WTC11 (cell line): ENCODE measurements around the gene SMYD1. TPM values are rescaled to one million over a fixed set of nuclear protein-coding genes. Genes with fewer than 3 reads are reported as not detected.

Source experiments
- ATAC-seq: fragments of 200-7000 bp; cut with Tn5 transposase; 2 replicates; pipeline ENCODE4 v1.10.0; 2021; ENCODE audit warnings: mild to moderate bottlenecking, moderate library complexity
- CTCF ChIA-PET: fragments of 300-600 bp; sonication (Branson Sonifier 250); formaldehyde crosslinking; loops from one replicate; lab custom pipeline; 2021; ENCODE audit warnings: antibody characterized with exemption; lab: Charles Lee
- POLR2A ChIA-PET: fragments of 350-600 bp; sonication (Branson Sonifier 250); formaldehyde crosslinking; loops from one replicate; lab custom pipeline; 2021; ENCODE audit warnings: antibody characterized with exemption; lab: Charles Lee
- DNase-seq: peaks from one replicate; pipeline ENCODE4 v3.0.0; 2021; ENCODE audit warnings: low spot score
- H3K27ac Mint-ChIP-seq: 2 replicates; pipeline ENCODE4 v1.8.0; 2021; ENCODE audit warnings: mixed read lengths
- H3K27me3 Mint-ChIP-seq: 2 replicates; pipeline ENCODE4 v1.8.0; 2021; ENCODE audit warnings: low read depth, mild to moderate bottlenecking, moderate library complexity, mixed read lengths
- H3K36me3 Mint-ChIP-seq: 2 replicates; pipeline ENCODE4 v1.8.0; 2021; ENCODE audit warnings: mixed read lengths
- H3K4me1 Mint-ChIP-seq: 2 replicates; pipeline ENCODE4 v1.8.0; 2022; ENCODE audit warnings: mixed read lengths
- H3K4me3 Mint-ChIP-seq: 2 replicates; pipeline ENCODE4 v1.8.0; 2021; ENCODE audit warnings: mild to moderate bottlenecking, moderate library complexity, mixed read lengths
- H3K9me3 Mint-ChIP-seq: 2 replicates; pipeline ENCODE4 v1.8.0; 2021; ENCODE audit warnings: mixed read lengths
- CBFB ChIP-seq: sonication (generic); formaldehyde crosslinking; IDR thresholded peaks from 2 replicates; pipeline ENCODE4 v1.8.1; 2022; ENCODE audit warnings: mild to moderate bottlenecking, low read depth, missing genetic modification reagents
- CDX4 ChIP-seq: fragments of 250-450 bp; sonication (Bioruptor Pico); IDR thresholded peaks from 2 replicates; pipeline ENCODE4 v1.9.0; 2021; ENCODE audit warnings: moderate library complexity, mild to moderate bottlenecking, inconsistent platforms, borderline replicate concordance
- CREB1 ChIP-seq: sonication (generic); formaldehyde crosslinking; IDR thresholded peaks from 2 replicates; pipeline ENCODE4 v1.8.0; 2023; ENCODE audit warnings: mild to moderate bottlenecking, missing genetic modification reagents
- CTCF ChIP-seq: fragments of 200-600 bp; IDR thresholded peaks from 2 replicates; pipeline ENCODE4 v1.8.0; 2022; ENCODE audit warnings: antibody characterized with exemption
- ELF4 ChIP-seq: sonication (generic); formaldehyde crosslinking; IDR thresholded peaks from 2 replicates; pipeline ENCODE4 v1.8.1; 2022; ENCODE audit warnings: low read depth, mild to moderate bottlenecking, moderate library complexity, missing genetic modification reagents
- GTF2I ChIP-seq: fragments of 250-450 bp; sonication (Bioruptor Pico); conservative IDR thresholded peaks from 2 replicates; pipeline ENCODE4 v1.4.0; 2021; ENCODE audit warnings: mild to moderate bottlenecking
- HMGA2 ChIP-seq: fragments of 250-450 bp; sonication (Bioruptor Pico); IDR thresholded peaks from 2 replicates; pipeline ENCODE4 v1.4.0; 2021; ENCODE audit warnings: mild to moderate bottlenecking, moderate library complexity
- MYBL2 ChIP-seq: sonication (generic); formaldehyde crosslinking; IDR thresholded peaks from 2 replicates; pipeline ENCODE4 v1.8.1; 2023; ENCODE audit warnings: mild to moderate bottlenecking, moderate library complexity, missing genetic modification reagents
- OVOL2 ChIP-seq: fragments of 250-450 bp; sonication (Bioruptor Pico); IDR thresholded peaks from 2 replicates; pipeline ENCODE4 v1.9.0; 2021; ENCODE audit warnings: mild to moderate bottlenecking, borderline replicate concordance
- ZNF263 ChIP-seq: sonication (generic); formaldehyde crosslinking; IDR thresholded peaks from 2 replicates; pipeline ENCODE4 v1.8.1; 2022; ENCODE audit warnings: low read depth, mild to moderate bottlenecking, moderate library complexity, missing genetic modification reagents
- ZNF281 ChIP-seq: sonication (generic); formaldehyde crosslinking; IDR thresholded peaks from 2 replicates; pipeline ENCODE4 v1.8.0; 2023; ENCODE audit warnings: mild to moderate bottlenecking, missing genetic modification reagents
- ZNF396 ChIP-seq: fragments of 250-450 bp; sonication (Bioruptor Pico); IDR thresholded peaks from 2 replicates; pipeline ENCODE4 v1.8.0; 2021; ENCODE audit warnings: mild to moderate bottlenecking, moderate library complexity, borderline replicate concordance
- ZNF416 ChIP-seq: fragments of 250-450 bp; sonication (Bioruptor Pico); IDR thresholded peaks from 2 replicates; pipeline ENCODE4 v1.9.0; 2021; ENCODE audit warnings: mild to moderate bottlenecking, inconsistent platforms
- ZNF425 ChIP-seq: fragments of 250-450 bp; sonication (Bioruptor Pico); conservative IDR thresholded peaks from 2 replicates; pipeline ENCODE4 v1.9.0; 2021; ENCODE audit warnings: mild to moderate bottlenecking
- ZNF532 ChIP-seq: fragments of 250-450 bp; sonication (Bioruptor Pico); IDR thresholded peaks from 2 replicates; pipeline ENCODE4 v1.9.0; 2021; ENCODE audit warnings: mild to moderate bottlenecking, borderline replicate concordance
- total RNA-seq: library from RNA; stranded (reverse); gene quantifications from 3 replicates; pipeline ENCODE4 v1.2.3, GENCODE V29; 2021
- TF ChIP-seq, protein P1 (sequence below): sonication (generic); formaldehyde crosslinking; IDR thresholded peaks from 2 replicates; pipeline ENCODE4 v1.8.0; 2022; ENCODE audit warnings: missing genetic modification reagents
- TF ChIP-seq, protein P2 (sequence below): sonication (generic); formaldehyde crosslinking; IDR thresholded peaks from 2 replicates; pipeline ENCODE4 v1.8.0; 2022; ENCODE audit warnings: mild to moderate bottlenecking, missing genetic modification reagents

SMYD1 gene
- total RNA-seq, 1 experiment from 2014 or later = not detected

DNA sequence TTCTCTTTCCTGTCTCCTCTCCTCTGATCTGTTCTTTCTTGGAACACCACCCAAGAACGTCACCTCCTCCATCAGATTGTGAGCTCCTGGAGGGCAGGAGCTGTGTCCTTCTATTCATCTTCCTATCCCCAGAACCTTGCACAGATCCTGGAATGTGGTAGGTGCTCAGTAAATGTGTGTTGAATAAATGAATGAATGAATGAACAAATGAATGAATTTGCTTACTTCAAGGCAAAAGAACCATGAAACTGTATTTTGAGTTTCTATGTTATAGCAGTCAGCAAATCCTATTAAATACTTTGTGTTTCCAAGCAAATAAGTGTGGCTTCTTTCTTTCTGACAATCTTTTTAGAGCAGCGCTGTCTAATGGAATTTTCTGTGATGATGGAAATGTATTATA lies 45.4 kb downstream of the SMYD1 start:
- DNase-seq = no peak
- TF ChIP-seq ELF4 (no peak), GTF2I (no peak), ZNF281 (CRISPR knock-in tag) (no peak), ZNF425 (CRISPR knock-in tag) (no peak), CREB1 (CRISPR knock-in tag) (no peak), ZNF416 (CRISPR knock-in tag) (no peak), ZNF532 (CRISPR knock-in tag) (no peak)
- TF ChIP-seq, protein P1, sequence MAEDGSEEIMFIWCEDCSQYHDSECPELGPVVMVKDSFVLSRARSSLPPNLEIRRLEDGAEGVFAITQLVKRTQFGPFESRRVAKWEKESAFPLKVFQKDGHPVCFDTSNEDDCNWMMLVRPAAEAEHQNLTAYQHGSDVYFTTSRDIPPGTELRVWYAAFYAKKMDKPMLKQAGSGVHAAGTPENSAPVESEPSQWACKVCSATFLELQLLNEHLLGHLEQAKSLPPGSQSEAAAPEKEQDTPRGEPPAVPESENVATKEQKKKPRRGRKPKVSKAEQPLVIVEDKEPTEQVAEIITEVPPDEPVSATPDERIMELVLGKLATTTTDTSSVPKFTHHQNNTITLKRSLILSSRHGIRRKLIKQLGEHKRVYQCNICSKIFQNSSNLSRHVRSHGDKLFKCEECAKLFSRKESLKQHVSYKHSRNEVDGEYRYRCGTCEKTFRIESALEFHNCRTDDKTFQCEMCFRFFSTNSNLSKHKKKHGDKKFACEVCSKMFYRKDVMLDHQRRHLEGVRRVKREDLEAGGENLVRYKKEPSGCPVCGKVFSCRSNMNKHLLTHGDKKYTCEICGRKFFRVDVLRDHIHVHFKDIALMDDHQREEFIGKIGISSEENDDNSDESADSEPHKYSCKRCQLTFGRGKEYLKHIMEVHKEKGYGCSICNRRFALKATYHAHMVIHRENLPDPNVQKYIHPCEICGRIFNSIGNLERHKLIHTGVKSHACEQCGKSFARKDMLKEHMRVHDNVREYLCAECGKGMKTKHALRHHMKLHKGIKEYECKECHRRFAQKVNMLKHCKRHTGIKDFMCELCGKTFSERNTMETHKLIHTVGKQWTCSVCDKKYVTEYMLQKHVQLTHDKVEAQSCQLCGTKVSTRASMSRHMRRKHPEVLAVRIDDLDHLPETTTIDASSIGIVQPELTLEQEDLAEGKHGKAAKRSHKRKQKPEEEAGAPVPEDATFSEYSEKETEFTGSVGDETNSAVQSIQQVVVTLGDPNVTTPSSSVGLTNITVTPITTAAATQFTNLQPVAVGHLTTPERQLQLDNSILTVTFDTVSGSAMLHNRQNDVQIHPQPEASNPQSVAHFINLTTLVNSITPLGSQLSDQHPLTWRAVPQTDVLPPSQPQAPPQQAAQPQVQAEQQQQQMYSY (CRISPR knock-in tag) = no peak
- TF ChIP-seq, protein P2, sequence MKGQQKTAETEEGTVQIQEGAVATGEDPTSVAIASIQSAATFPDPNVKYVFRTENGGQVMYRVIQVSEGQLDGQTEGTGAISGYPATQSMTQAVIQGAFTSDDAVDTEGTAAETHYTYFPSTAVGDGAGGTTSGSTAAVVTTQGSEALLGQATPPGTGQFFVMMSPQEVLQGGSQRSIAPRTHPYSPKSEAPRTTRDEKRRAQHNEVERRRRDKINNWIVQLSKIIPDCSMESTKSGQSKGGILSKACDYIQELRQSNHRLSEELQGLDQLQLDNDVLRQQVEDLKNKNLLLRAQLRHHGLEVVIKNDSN (CRISPR knock-in tag) = no peak
- TF ChIP-seq, all 79 proteins: peak for 0
- no peak for ATAC-seq
- Mint-ChIP-seq H3K36me3 (no peaks in the 10 kb centered on the region), H3K27me3 (no peaks in the 10 kb centered on the region; the same call in 1 of the 2 replicates), H3K9me3 (peaks cover under 1% of the 10 kb centered on the region; the same call in 1 of the 2 replicates), H3K27ac (no peak overlapping the region), H3K4me3 (no peak overlapping the region), H3K4me1 (peaks cover 6% of the 10 kb centered on the region; the same call in 1 of the 2 replicates)
- POLR2A ChIA-PET = no interaction called here
- CTCF ChIA-PET = no interaction called here

DNA sequence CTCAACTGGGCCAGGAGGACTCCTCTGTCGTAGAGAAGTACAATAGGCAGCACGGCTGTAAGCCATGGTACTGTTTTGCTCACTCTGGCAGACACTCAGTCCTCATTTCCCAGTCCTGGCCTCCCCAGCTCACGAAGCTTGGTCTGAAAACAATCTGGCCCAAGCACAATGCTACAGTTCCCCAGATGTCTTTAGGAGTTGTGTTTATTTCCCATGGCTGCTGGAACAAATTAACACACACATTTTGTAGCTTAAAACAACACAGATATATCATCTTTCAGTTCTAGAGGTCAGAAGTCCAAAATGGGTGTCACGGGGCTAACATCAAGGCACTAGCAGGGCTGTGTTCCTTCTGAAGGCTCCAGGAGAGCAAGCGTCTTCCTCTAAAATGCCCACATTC lies 47.3 kb downstream of the SMYD1 start:
- no peak overlapping the region for H3K27ac Mint-ChIP-seq
- no peaks in the 10 kb centered on the region; the same call in 1 of the 2 replicates for H3K27me3 Mint-ChIP-seq
- no peak overlapping the region for H3K4me3 Mint-ChIP-seq
- ATAC-seq = no peak
- ChIA-PET POLR2A (no interaction called here), CTCF (interaction anchor here (1.7 to 5.1 kb wide), 2 partner anchors 47 to 54 kb away, joined by 3 to 24 read pairs; no protein-coding TSS in a partner anchor)
- H3K9me3 Mint-ChIP-seq = no peaks in the 10 kb centered on the region; the same call in 1 of the 2 replicates
- H3K36me3 Mint-ChIP-seq = no peaks in the 10 kb centered on the region
- peaks cover 6% of the 10 kb centered on the region; the same call in 1 of the 2 replicates for H3K4me1 Mint-ChIP-seq
- TF ChIP-seq, protein P2 (CRISPR knock-in tag) = no peak
- TF ChIP-seq OVOL2 (CRISPR knock-in tag) (no peak), CBFB (CRISPR knock-in tag) (no peak), CDX4 (CRISPR knock-in tag) (no peak), HMGA2 (CRISPR knock-in tag) (no peak), CTCF (no peak), MYBL2 (CRISPR knock-in tag) (no peak), CREB1 (CRISPR knock-in tag) (no peak), ZNF396 (CRISPR knock-in tag) (no peak), ZNF263 (CRISPR knock-in tag) (no peak)
- DNase-seq = no peak
